Measurements from ENCODE around the gene PSMA4. TPM values are rescaled to one million over a fixed set of nuclear protein-coding genes. Genes with fewer than 3 reads are reported as not detected.

Gene PSMA4
- total and polyA plus RNA-seq, 2 of the 8 experiments (the other 6 are each of a cell fraction or from before 2014, with no cell fraction given), result 348 to 445 TPM

DNA sequence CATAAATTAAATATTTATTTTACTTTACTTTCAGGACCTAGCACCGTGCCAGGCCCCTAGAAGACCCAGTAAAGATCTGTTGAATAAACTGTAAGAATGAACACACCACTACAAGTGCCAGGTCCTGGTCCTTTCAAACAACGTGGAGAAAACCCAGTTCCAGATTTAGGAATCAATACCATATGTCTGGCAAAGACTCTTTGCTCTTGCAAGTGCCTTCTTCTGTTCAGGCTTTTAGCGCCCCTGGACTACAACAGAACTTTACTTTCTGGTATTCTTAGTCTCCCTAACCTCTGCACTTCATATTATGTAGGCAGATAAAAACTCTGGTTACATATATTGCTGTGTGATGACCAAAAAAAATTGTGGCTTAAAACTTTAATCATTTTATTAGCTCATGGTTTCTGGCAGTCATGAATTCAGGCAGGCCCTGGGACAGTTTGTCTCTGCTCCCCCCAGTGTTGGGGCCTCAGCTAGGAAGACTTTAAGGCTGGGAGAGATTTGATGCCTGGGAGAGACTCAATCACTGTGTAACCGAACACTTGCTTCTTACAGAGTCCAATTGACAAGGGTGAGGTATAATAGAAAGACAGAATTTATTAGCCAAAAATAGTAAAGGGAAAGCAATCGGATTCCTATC lies 2.9 kb upstream of the PSMA4 start (continued):
- TF ChIP-seq, protein P1, sequence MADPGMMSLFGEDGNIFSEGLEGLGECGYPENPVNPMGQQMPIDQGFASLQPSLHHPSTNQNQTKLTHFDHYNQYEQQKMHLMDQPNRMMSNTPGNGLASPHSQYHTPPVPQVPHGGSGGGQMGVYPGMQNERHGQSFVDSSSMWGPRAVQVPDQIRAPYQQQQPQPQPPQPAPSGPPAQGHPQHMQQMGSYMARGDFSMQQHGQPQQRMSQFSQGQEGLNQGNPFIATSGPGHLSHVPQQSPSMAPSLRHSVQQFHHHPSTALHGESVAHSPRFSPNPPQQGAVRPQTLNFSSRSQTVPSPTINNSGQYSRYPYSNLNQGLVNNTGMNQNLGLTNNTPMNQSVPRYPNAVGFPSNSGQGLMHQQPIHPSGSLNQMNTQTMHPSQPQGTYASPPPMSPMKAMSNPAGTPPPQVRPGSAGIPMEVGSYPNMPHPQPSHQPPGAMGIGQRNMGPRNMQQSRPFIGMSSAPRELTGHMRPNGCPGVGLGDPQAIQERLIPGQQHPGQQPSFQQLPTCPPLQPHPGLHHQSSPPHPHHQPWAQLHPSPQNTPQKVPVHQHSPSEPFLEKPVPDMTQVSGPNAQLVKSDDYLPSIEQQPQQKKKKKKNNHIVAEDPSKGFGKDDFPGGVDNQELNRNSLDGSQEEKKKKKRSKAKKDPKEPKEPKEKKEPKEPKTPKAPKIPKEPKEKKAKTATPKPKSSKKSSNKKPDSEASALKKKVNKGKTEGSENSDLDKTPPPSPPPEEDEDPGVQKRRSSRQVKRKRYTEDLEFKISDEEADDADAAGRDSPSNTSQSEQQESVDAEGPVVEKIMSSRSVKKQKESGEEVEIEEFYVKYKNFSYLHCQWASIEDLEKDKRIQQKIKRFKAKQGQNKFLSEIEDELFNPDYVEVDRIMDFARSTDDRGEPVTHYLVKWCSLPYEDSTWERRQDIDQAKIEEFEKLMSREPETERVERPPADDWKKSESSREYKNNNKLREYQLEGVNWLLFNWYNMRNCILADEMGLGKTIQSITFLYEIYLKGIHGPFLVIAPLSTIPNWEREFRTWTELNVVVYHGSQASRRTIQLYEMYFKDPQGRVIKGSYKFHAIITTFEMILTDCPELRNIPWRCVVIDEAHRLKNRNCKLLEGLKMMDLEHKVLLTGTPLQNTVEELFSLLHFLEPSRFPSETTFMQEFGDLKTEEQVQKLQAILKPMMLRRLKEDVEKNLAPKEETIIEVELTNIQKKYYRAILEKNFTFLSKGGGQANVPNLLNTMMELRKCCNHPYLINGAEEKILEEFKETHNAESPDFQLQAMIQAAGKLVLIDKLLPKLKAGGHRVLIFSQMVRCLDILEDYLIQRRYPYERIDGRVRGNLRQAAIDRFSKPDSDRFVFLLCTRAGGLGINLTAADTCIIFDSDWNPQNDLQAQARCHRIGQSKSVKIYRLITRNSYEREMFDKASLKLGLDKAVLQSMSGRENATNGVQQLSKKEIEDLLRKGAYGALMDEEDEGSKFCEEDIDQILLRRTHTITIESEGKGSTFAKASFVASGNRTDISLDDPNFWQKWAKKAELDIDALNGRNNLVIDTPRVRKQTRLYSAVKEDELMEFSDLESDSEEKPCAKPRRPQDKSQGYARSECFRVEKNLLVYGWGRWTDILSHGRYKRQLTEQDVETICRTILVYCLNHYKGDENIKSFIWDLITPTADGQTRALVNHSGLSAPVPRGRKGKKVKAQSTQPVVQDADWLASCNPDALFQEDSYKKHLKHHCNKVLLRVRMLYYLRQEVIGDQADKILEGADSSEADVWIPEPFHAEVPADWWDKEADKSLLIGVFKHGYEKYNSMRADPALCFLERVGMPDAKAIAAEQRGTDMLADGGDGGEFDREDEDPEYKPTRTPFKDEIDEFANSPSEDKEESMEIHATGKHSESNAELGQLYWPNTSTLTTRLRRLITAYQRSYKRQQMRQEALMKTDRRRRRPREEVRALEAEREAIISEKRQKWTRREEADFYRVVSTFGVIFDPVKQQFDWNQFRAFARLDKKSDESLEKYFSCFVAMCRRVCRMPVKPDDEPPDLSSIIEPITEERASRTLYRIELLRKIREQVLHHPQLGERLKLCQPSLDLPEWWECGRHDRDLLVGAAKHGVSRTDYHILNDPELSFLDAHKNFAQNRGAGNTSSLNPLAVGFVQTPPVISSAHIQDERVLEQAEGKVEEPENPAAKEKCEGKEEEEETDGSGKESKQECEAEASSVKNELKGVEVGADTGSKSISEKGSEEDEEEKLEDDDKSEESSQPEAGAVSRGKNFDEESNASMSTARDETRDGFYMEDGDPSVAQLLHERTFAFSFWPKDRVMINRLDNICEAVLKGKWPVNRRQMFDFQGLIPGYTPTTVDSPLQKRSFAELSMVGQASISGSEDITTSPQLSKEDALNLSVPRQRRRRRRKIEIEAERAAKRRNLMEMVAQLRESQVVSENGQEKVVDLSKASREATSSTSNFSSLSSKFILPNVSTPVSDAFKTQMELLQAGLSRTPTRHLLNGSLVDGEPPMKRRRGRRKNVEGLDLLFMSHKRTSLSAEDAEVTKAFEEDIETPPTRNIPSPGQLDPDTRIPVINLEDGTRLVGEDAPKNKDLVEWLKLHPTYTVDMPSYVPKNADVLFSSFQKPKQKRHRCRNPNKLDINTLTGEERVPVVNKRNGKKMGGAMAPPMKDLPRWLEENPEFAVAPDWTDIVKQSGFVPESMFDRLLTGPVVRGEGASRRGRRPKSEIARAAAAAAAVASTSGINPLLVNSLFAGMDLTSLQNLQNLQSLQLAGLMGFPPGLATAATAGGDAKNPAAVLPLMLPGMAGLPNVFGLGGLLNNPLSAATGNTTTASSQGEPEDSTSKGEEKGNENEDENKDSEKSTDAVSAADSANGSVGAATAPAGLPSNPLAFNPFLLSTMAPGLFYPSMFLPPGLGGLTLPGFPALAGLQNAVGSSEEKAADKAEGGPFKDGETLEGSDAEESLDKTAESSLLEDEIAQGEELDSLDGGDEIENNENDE (IDR thresholded peaks at IDR 0.05; ENCODE audit: insufficient replicate concordance, low read length), result no peak
- TF ChIP-seq BACH1 (IDR thresholded peaks at IDR 0.05; ENCODE audit: low read length), result no peak
- TF ChIP-seq CEBPB (IDR thresholded peaks at IDR 0.05; ENCODE audit: low read depth, low read length), result no peak
- TF ChIP-seq KDM4A (IDR thresholded peaks at IDR 0.05; ENCODE audit: low read depth, low read length, severe bottlenecking), result no peak
- no peak for TF ChIP-seq BRCA1 (IDR thresholded peaks at IDR 0.05; ENCODE audit: low read depth, low read length)
- no peak for TF ChIP-seq ASH2L (IDR thresholded peaks at IDR 0.05; ENCODE audit: low read length)
- TF ChIP-seq POU5F1 (IDR thresholded peaks at IDR 0.05; ENCODE audit: low read depth, low read length), result no peak
- no peak for TF ChIP-seq POLR2A (IDR thresholded peaks at IDR 0.05; ENCODE audit: control extremely low read depth in 1 of 2, low read depth in 2 of 2, low read length in 2 of 2)
- no peak for TF ChIP-seq PHF8 (conservative IDR thresholded peaks at IDR 0.05; ENCODE audit: low read depth, low read length)
- no peak for TF ChIP-seq GTF2F1 (IDR thresholded peaks at IDR 0.05; ENCODE audit: borderline replicate concordance, low read depth, low read length)
- TF ChIP-seq GABPA (IDR thresholded peaks at IDR 0.05; ENCODE audit: borderline replicate concordance, insufficient read depth, low read length), result no peak

All from H1 (cell line).